A673 (cell line): ENCODE results near the gene PDLIM4. TPM values are rescaled to one million over a fixed set of nuclear protein-coding genes. Genes with fewer than 3 reads are reported as not detected.

Experiments used
- BruUV-seq: library from RNA; stranded (reverse); fragments of 400-500 nt; replicated peaks from 2 replicates; lab custom pipeline; 2021; lab: Mats Ljungman, UMichigan
- CTCF ChIA-PET: fragments of 300-600 bp; sonication (Branson Sonifier 250); formaldehyde crosslinking; loops from one replicate; lab custom pipeline; 2022; ENCODE audit warnings: antibody characterized with exemption; lab: Charles Lee
- POLR2A ChIA-PET: fragments of 300-600 bp; sonication (Branson Sonifier 250); formaldehyde crosslinking; loops from one replicate; lab custom pipeline; 2022; ENCODE audit warnings: antibody characterized with exemption; ENCODE audit not compliant: low non-redundant PET; lab: Charles Lee
- DNase-seq: peaks from one replicate; pipeline ENCODE4 v3.0.0-alpha.2; 2015; ENCODE audit warnings: low spot score
- H3K27ac ChIP-seq: fragments of 200-600 bp; sonication (generic); 2 replicates; pipeline ENCODE4 v1.5.1; 2016; ENCODE audit warnings: mixed run types, low read depth, mild to moderate bottlenecking, mixed read lengths, antibody characterized with exemption, low read length; ENCODE audit not compliant: poor library complexity, severe bottlenecking
- H3K27me3 ChIP-seq: fragments of 200-600 bp; sonication (generic); replicated peaks from 2 replicates; pipeline ENCODE4 v1.6.1; 2017; ENCODE audit warnings: mixed run types, low read depth, mild to moderate bottlenecking, mixed read lengths, antibody characterized with exemption, low read length; ENCODE audit not compliant: insufficient read depth, poor library complexity
- H3K36me3 ChIP-seq: fragments of 200-600 bp; sonication (generic); 2 replicates; pipeline ENCODE4 v1.6.1; 2016; ENCODE audit warnings: mixed run types, mild to moderate bottlenecking, mixed read lengths, antibody characterized with exemption, low read length; ENCODE audit not compliant: insufficient read depth, poor library complexity, severe bottlenecking
- H3K4me1 ChIP-seq: fragments of 200-600 bp; sonication (generic); 2 replicates; pipeline ENCODE4 v1.6.1; 2017; ENCODE audit warnings: mixed run types, mild to moderate bottlenecking, mixed read lengths, antibody characterized with exemption, low read length; ENCODE audit not compliant: insufficient read depth, poor library complexity, severe bottlenecking
- H3K4me3 ChIP-seq: fragments of 200-600 bp; sonication (generic); 2 replicates; pipeline ENCODE4 v1.5.1; 2016; ENCODE audit warnings: low read depth, mixed run types, mild to moderate bottlenecking, mixed read lengths, low read length; ENCODE audit not compliant: poor library complexity, severe bottlenecking
- H3K9me3 ChIP-seq: fragments of 200-600 bp; sonication (generic); 2 replicates; pipeline ENCODE4 v1.6.1; 2016; ENCODE audit warnings: mixed run types, low read depth, mild to moderate bottlenecking, mixed read lengths, antibody characterized with exemption, low read length; ENCODE audit not compliant: poor library complexity, severe bottlenecking
- EZH2 ChIP-seq: fragments of 200-600 bp; sonication (generic); IDR thresholded peaks from 2 replicates; pipeline ENCODE4 v1.6.1; 2017; ENCODE audit warnings: borderline replicate concordance, low read depth, mild to moderate bottlenecking, mixed read lengths, antibody characterized with exemption, low read length; ENCODE audit not compliant: poor library complexity, severe bottlenecking
- intact Hi-C: fragments of 100-400 bp; cut with micrococcal nuclease; formaldehyde crosslinking; loops from one replicate; pipeline ENCODE4 v1.10.0; 2022; ENCODE audit not compliant: unreplicated experiment
- total RNA-seq: library from RNA; stranded (reverse); gene quantifications from 2 replicates; pipeline ENCODE4 v1.2.3, GENCODE V29; 2021
- TF ChIP-seq, protein P1 (sequence below): fragments of 300-800, 200-600 bp; sonication (generic); conservative IDR thresholded peaks from 2 replicates; pipeline ENCODE4 v1.5.1; 2017; ENCODE audit warnings: low read depth, mild to moderate bottlenecking, antibody characterized with exemption, low read length, moderate library complexity, mixed read lengths

The PDLIM4 gene
- total RNA-seq, 1 experiment from 2014 or later: 6.0 TPM

GRCh38 chr5:132291026-132291425, 33.5 kb downstream of the PDLIM4 start:
- Histone ChIP-seq H3K9me3 (no peaks in the 10 kb centered on the region), H3K36me3 (no peaks in the 10 kb centered on the region), H3K27me3 (no peaks in the 10 kb centered on the region), H3K4me3 (no peak overlapping the region), H3K27ac (no peak overlapping the region), H3K4me1 (peaks cover 12% of the 10 kb centered on the region)
- POLR2A ChIA-PET: no interaction called here
- no peak for DNase-seq
- TF ChIP-seq EZH2: no peak
- TF ChIP-seq, protein P1, sequence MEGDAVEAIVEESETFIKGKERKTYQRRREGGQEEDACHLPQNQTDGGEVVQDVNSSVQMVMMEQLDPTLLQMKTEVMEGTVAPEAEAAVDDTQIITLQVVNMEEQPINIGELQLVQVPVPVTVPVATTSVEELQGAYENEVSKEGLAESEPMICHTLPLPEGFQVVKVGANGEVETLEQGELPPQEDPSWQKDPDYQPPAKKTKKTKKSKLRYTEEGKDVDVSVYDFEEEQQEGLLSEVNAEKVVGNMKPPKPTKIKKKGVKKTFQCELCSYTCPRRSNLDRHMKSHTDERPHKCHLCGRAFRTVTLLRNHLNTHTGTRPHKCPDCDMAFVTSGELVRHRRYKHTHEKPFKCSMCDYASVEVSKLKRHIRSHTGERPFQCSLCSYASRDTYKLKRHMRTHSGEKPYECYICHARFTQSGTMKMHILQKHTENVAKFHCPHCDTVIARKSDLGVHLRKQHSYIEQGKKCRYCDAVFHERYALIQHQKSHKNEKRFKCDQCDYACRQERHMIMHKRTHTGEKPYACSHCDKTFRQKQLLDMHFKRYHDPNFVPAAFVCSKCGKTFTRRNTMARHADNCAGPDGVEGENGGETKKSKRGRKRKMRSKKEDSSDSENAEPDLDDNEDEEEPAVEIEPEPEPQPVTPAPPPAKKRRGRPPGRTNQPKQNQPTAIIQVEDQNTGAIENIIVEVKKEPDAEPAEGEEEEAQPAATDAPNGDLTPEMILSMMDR: no peak
- CTCF ChIA-PET: interaction anchor here (0.7 kb wide), 1 partner anchor 20 kb away, joined by 6 read pairs; no protein-coding TSS in a partner anchor
- intact Hi-C loops: no loop called here
- BruUV-seq: no TSS peak

GRCh38 chr5:132293066-132293991, 35.8 kb downstream of the PDLIM4 start:
- ChIA-PET POLR2A (interaction anchor here (0.6 kb wide), 1 partner anchor 25 kb away, joined by 4 read pairs; no protein-coding TSS in a partner anchor), CTCF (interaction anchor here (1.0 kb wide), 1 partner anchor 208 kb away, joined by 6 read pairs; no protein-coding TSS in a partner anchor)
- H3K9me3 ChIP-seq: no peaks in the 10 kb centered on the region
- peak overlapping the region; percentile 87 for H3K27ac ChIP-seq
- TF ChIP-seq EZH2: no peak
- TF ChIP-seq, protein P1: peak; percentile 36; the same call in 1 of the 2 replicates
- no peaks in the 10 kb centered on the region for H3K27me3 ChIP-seq
- peak overlapping the region; percentile 60 for H3K4me3 ChIP-seq
- H3K4me1 ChIP-seq: peaks cover 12% of the 10 kb centered on the region
- DNase-seq: peak; percentile 92
- TSS peak; percentile 68 for BruUV-seq
- intact Hi-C loops: no loop called here
- no peaks in the 10 kb centered on the region for H3K36me3 ChIP-seq

GRCh38 chr5:132293992-132294727, 36.7 kb downstream of the PDLIM4 start, which contains the start of gene SLC22A4:
Gene SLC22A4 (plus strand): TSS chr5:132294394. CDS start chr5:132294617, 223 bp downstream.
- no peak for TF ChIP-seq EZH2
- TF ChIP-seq, protein P1: no peak
- Histone ChIP-seq H3K4me3 (peak within 1 kb of the TSS; percentile 60), H3K36me3 (no peaks in the 10 kb centered on the region), H3K9me3 (no peaks in the 10 kb centered on the region), H3K4me1 (peaks cover 12% of the 10 kb centered on the region), H3K27ac (peak within 1 kb of the TSS; percentile 87), H3K27me3 (no peaks in the 10 kb centered on the region)
- intact Hi-C loops: no loop called here
- peak; percentile 97 for DNase-seq
- no TSS peak for BruUV-seq
- ChIA-PET POLR2A (interaction anchor here (0.6 to 0.7 kb wide), 2 partner anchors 15 to 24 kb away, joined by 3 read pairs; no protein-coding TSS in a partner anchor), CTCF (interaction anchor here (1.0 kb wide), 1 partner anchor 207 kb away, joined by 6 read pairs; no protein-coding TSS in a partner anchor)
